Adrenal gland (tissue), 5 donors: Measurements from ENCODE around the gene TIMMDC1.

ENCODE experiments used
- POLR2A ChIP-seq, 2 donors: fragments of 450-650 bp; IDR thresholded peaks; one replicate each; pipeline ENCODE4 v1.6.1; 2017; ENCODE audit warnings: antibody characterized with exemption in 2 of 2, mild to moderate bottlenecking in 2 of 2, moderate library complexity in 1 of 2
- TF ChIP-seq, protein P1 (sequence below), 6 experiments: fragments of 450-650 bp in 4 of 6; fragments of 200-600 bp in 2 of 6; sonication (generic) in 1 of 6; IDR thresholded peaks; 1 replicate in 5 of 6; 2 replicates in 1 of 6; pipeline versions ENCODE4 v1.5.1 to v1.8.0; 2016 to 2021; ENCODE audit warnings: antibody characterized with exemption in 6 of 6, mild to moderate bottlenecking in 2 of 6, moderate library complexity in 1 of 6
- donor health status: DM: no; HTN: no; CAD: no.

DNA sequence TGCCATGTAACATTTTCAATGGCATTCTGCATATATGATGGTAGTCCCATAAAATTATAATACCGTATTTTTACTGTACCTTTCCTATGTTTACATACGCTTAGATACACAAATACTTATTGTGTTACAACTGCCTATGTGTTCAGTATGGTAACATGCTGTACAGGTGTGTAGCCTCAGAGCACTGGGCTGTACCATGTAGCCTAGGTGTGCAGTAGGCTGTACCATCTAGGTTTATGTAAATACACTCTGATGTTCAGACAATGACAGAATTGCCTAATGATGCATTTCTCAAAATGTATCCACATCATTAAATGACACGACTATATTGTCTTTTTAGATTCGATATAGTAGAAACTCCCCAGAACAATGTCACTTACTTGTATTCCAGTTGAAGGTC, 38.4 kb downstream of the TIMMDC1 start:
- TF ChIP-seq, protein P1, sequence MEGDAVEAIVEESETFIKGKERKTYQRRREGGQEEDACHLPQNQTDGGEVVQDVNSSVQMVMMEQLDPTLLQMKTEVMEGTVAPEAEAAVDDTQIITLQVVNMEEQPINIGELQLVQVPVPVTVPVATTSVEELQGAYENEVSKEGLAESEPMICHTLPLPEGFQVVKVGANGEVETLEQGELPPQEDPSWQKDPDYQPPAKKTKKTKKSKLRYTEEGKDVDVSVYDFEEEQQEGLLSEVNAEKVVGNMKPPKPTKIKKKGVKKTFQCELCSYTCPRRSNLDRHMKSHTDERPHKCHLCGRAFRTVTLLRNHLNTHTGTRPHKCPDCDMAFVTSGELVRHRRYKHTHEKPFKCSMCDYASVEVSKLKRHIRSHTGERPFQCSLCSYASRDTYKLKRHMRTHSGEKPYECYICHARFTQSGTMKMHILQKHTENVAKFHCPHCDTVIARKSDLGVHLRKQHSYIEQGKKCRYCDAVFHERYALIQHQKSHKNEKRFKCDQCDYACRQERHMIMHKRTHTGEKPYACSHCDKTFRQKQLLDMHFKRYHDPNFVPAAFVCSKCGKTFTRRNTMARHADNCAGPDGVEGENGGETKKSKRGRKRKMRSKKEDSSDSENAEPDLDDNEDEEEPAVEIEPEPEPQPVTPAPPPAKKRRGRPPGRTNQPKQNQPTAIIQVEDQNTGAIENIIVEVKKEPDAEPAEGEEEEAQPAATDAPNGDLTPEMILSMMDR (IDR thresholded peaks at IDR 0.05) = no peak
- TF ChIP-seq POLR2A (IDR thresholded peaks at IDR 0.05) = no peak
